GM12872 (cell line): Measurements from ENCODE around the gene SPAG7.

Experiments used
- CTCF ChIP-seq: IDR thresholded peaks from 3 replicates; pipeline ENCODE4 v1.5.1; 2011; ENCODE audit warnings: low read depth, mild to moderate bottlenecking, low read length, moderate library complexity; ENCODE audit not compliant: insufficient read depth

Gene SPAG7

GRCh38 chr17:4947411-4948165 is 20.0 kb downstream of the SPAG7 start:
- no peak for TF ChIP-seq CTCF

DNA sequence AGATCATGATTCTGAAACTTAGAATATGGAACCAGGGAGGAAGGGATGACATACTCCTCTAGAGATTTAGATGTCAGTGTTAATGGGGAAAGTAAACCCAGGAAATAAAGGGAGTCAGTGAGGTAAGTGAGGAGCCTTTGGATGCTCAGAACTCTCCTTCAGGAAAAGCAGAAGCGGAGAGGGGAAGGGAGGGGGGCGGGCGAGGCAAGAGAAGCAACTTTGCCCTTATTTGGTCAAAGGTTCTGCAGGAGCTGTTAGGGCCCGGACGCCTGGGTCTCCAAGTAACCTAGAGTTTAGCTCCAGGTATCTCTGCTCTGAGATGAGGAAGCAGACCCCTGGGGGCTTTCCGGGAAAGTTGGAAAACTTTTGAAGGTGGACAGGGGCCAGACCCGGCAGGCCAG is 20.6 kb downstream of the SPAG7 start:
- TF ChIP-seq CTCF, result no peak

GRCh38 chr17:4946312-4946976 is 21.2 kb downstream of the SPAG7 start:
- TF ChIP-seq CTCF, result no peak

DNA sequence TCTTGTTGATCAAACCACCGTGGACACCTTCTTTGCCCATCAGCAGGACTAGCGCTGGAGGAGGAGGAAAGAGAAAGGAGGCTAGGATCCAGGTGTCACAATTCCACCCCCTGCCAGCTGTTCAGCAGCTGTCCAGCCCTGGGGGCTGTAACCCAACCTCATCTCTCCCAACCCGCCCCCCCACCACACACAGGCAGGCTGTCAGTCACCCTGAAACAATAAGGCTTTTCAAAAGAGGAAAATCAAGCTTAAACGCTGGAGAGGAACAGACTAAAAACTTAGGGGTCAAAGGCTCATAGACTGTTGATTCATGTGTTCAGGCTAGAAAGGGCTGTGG is 21.7 kb downstream of the SPAG7 start:
- no peak for TF ChIP-seq CTCF

GRCh38 chr17:4945176-4945943 is 22.3 kb downstream of the SPAG7 start:
- no peak for TF ChIP-seq CTCF

- no peak for TF ChIP-seq CTCF
These were observed 23.0 kb downstream of the SPAG7 start for GRCh38 chr17:4944554-4945175.

GRCh38 chr17:4944163-4944553 is 23.5 kb downstream of the SPAG7 start:
- TF ChIP-seq CTCF, result no peak
